HK-2 (cell line): ENCODE measurements around the gene JUNB.
"Not testable (repeated sequence)": the region's sequence is repeated elsewhere in the genome, so short reads cannot be mapped to it uniquely, and the experiment has no call there.

Experiments
- DNase-seq: peaks from one replicate; pipeline ENCODE4 v3.0.0-alpha.2; 2018; ENCODE audit not compliant: unreplicated experiment

The JUNB gene

GRCh38 chr19:12789098-12789903, 2.0 kb upstream of the JUNB start:
- no peak for DNase-seq

GRCh38 chr19:12789904-12790619, 1.2 kb upstream of the JUNB start:
- peak; percentile 96 for DNase-seq

- DNase-seq: no peak
These were observed 500 bp upstream of the JUNB start for GRCh38 chr19:12790628-12791344.

GRCh38 chr19:12792051-12792852, 966 bp downstream of the JUNB start:
- peak; percentile 66 for DNase-seq

- DNase-seq: no peak
These were observed 1.6 kb downstream of the JUNB start for GRCh38 chr19:12792853-12793289.

DNA sequence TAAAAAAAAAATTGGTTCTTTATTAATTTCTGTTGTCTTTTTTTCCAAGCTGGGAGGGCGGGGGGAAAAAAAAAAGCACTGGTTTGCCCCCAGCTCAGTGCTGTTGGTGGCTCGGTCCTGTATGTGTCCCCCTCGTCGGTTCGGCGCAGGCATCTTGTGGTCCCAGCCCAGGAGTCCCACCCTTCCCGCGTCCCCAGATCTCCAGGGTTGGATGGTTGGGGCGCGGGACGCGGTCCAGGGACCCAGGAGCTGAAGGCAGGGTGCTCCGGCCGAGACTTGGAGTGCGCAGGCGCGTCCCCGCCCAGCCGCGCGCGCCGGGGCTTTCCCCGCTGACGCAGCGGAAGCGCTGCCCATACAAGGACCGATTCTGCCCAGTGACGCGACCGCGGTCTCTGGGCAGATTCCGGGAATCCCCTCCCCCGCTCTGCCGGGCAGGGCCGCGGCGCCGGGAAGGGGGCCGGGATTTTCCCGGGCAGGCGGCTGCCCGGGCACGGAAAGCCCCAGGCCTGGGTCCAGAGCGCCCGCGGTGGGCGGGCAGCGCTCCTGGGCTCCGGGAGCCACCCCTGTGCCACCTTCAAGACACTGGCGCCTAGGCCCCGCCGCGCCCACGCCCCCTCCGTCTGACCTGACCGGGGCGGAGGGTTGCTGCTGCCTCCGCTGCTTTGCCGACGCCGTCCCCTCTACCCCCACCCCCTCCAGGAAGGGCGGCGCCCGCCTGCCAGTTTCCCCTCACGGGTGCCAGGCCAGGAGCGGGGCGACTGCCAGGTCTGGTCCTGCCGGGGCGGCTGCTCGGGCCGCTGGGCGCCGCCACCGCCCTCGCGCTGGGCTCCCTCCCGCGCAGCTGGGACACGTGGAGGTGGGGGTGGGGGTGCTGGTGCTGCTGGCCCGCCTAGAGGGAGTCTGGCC, 2.3 kb downstream of the JUNB start:
- DNase-seq: peak; percentile 96

GRCh38 chr19:12794196-12794941, 3.1 kb downstream of the JUNB start:
- no peak for DNase-seq

GRCh38 chr19:12794971-12795381, 3.7 kb downstream of the JUNB start:
- no peak for DNase-seq

DNA sequence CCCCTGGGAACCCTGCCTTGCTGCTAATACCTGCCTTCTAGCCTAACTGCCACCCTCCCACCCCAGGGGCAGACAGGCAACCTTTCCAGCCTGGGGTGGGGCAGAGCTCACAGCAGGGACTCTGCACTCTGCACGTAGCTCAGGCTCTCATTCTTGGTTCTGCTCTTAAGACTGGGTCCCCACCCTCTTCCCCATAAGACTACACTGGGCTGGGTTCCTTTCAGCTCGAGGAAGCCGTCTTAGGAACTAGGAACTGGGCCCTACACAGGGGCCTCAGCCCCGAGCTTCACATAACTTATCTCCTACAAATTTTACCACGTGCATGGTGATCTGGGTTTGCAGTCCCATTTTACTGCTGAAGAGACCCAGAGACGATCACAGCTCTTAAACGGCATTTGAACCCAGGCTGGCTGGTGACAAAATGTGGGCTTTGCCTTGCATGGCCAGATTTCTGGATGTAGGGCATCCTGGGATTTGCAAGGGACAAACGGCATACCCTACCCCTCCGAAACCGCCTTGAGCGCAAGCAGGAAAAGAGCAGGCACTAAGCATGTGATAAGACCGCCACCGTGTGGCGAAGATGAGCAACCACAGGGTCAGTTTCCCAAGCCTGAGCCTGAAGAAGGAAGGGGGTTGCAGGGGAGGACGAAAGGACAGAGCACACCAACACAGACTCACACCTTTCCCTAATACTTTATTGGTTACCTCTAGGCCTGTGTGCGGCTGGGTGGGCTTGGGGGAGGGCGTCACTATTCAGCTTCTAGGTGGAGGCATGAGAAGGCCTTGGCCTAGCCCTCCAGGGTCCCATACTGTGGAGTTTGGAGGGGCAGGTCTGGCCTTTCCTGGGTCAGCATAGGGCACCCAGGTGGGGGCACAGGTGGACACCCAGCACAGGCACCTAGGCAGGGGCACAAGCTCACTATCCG, 5.1 kb downstream of the JUNB start:
- peak; percentile 74 for DNase-seq

GRCh38 chr19:12797141-12797587, 5.9 kb downstream of the JUNB start:
- DNase-seq: no peak

DNA sequence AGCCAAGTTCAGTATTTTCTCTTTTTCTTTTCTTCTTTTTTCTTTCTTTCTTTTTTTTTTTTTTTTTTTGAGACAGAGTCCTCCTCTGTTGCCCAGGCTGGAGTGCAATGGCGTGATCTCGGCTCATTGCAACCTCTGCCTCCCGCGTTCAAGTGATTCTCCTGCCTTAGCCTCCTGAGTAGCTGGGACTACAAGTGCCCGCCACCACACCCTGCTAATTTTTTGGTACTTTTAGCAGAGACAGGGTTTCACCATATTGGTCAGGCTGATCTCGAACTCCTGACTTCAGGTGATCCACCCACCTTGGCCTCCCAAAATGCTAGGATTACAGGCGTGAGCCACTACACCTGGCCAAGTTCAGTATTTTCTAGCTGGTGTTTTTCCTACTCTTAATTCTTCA, 6.3 kb downstream of the JUNB start:
- not testable (repeated sequence) for DNase-seq

GRCh38 chr19:12799742-12800465, 8.6 kb downstream of the JUNB start:
- no peak for DNase-seq

DNA sequence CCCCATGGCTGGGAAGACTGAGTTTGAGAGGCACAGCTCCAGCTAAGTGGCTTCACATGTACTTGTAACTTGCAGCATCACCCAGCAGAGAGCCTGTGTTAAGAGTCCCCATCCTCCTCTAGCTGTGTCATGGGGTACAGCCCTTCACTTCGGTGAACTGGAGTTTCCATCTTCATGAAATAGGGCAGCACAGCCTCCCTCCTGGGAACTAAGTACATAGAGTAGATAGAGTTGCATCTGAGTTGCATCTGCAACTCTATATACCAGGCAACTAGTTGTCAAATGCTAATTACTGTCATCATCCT, 9.1 kb downstream of the JUNB start:
- no peak for DNase-seq

GRCh38 chr19:12800923-12801465, 9.7 kb downstream of the JUNB start:
- no peak for DNase-seq

DNA sequence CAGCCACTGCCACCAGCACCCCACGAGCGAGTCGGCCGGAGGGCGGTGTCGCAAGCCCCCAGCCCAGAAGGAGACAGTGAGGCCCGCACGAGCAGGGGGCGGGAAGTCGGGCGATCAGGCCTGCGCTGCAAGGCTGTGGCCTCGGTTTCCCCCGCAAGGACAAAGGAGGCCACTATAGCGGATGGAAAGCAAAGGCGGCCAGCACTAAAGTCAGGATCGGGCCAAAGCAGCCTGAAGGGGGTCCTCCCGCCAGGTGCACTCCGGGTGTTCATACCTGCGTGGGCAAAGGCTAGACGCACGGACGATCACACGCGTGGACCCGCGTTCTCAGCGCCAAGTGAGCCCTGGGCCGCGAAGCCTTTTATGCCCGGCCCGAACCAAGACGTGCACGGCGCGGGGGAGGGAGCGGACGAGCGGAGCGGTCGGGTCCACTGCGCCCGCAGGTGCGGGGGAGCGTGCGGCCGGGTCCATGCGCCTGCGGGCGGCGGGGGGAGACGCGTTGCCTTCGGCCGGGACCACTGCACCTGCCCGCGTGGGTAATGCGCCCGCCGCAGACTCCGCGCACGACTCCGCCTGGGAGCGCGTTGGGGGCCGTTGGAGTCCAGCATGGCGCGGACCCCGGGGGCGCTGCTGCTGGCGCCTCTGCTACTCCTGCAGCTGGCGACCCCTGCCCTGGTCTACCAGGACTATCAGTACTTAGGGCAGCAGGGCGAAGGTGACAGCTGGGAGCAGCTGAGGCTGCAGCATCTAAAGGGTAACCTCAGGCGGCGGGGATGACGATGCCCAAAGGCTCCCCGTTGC, 10.4 kb downstream of the JUNB start, which contains the start of the genes PRDX2 and THSD8:
TSS of gene PRDX2 (minus strand) at position 335 of the 801 bp plus-strand sequence. CDS start 539 bp downstream, outside the sequence.
TSS of gene THSD8 (plus strand) at position 604 of the 801 bp plus-strand sequence. CDS start at position 607, 3 bp downstream.
- peak; percentile 67 for DNase-seq

GRCh38 chr19:12802267-12803106, 11.2 kb downstream of the JUNB start:
- DNase-seq: no peak
